Raji (cell line): ENCODE data around the gene DNAH1.

Experiments used
- POLR2A ChIP-seq: IDR thresholded peaks from 2 replicates; pipeline ENCODE4 v1.6.1; 2011; ENCODE audit warnings: low read depth, low read length, control low read depth; ENCODE audit not compliant: insufficient read depth

DNAH1 gene

DNA sequence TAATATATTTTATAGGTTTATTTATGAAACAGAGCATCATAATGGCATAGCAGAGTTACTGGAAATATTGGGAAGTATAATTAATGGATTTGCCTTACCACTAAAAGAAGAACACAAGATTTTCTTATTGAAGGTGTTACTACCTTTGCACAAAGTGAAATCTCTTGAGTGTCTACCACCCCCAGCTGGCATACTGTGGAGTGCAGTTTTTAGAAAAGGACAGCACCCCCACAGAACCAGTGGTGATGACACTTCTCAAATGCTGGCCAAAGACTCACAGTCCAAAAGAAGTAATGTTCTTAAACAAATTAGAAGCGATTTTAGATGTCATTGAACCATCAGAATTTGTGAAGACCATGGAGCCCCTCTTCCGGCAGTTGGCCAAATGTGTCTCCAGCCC, 58.1 kb downstream of the DNAH1 start:
- no peak for TF ChIP-seq POLR2A

DNA sequence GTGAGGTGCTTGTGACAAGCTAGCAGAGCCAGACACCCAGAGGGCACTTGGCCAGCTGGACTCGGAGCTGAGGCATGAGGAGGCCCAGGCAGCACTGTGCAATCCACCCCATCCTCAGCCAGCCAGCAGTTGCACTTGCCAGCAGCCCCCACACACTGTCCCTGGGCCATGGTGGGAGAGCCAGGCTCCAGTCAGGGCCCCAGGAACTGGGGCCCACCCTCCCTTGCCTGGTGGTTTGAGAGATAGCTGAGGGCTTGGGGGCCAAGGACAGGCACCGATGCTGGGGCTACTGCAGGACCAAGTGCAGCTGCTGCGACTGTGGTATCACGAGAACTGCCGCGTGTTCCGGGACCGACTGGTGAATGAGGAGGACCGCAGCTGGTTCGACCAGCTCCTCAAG, 63.5 kb downstream of the DNAH1 start:
- TF ChIP-seq POLR2A, result no peak

DNA sequence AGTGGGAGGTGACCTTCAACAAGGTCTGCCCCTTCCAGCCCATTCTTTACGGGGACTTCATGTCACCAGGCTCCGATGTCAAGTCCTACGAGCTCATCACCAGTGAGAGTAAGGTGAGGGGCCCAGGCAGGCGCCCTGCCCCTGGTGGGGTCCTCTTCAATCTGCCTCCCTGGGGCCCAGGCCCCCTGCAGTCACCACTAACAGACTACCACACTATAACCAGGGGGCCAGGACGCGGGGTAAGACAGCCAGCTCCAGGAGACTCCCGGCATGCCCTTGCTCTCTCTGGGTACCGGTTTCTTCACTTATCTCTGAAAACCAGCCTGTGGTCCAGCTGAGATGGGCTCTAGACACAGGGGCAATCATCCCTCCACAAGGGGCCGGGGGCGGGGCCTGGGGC, 63.9 kb downstream of the DNAH1 start:
- no peak for TF ChIP-seq POLR2A

DNA sequence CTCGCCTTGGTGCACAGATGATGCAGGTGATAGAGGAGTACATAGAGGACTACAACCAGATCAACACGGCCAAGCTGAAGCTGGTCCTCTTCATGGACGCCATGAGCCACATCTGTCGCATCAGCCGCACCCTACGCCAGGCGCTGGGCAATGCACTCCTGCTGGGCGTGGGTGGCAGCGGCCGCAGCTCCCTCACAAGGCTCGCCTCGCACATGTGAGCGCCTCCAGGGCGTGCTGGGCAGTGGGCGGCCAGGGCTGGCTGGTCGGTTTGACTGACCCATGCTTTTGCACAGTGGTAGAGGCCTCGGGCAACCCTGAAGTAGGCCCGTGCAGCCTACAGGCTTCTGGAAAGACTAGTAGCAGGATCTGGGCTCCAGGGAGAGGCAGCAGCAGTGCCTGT, 65.5 kb downstream of the DNAH1 start:
- TF ChIP-seq POLR2A, result no peak

DNA sequence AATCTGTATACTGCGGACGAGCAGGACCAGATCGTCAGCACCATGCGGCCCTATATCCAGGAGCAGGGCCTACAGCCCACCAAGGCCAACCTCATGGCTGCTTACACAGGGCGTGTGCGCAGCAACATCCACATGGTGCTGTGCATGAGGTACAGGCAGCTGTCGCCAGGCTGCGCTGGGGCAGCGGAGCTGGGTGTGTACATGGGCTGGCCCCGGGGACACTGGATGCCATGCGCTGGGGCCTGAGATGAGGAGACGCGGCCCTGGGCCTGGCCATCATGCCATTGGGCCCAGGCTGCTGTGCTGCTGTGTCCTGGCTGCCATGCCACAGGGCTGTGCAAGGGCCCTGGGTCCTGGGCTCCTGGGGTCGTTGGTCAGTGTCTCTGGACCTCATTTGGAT, 67.3 kb downstream of the DNAH1 start:
- 0 out of 2 replicates have a peak, but pooled peaks have one; percentile 5 for TF ChIP-seq POLR2A

DNA sequence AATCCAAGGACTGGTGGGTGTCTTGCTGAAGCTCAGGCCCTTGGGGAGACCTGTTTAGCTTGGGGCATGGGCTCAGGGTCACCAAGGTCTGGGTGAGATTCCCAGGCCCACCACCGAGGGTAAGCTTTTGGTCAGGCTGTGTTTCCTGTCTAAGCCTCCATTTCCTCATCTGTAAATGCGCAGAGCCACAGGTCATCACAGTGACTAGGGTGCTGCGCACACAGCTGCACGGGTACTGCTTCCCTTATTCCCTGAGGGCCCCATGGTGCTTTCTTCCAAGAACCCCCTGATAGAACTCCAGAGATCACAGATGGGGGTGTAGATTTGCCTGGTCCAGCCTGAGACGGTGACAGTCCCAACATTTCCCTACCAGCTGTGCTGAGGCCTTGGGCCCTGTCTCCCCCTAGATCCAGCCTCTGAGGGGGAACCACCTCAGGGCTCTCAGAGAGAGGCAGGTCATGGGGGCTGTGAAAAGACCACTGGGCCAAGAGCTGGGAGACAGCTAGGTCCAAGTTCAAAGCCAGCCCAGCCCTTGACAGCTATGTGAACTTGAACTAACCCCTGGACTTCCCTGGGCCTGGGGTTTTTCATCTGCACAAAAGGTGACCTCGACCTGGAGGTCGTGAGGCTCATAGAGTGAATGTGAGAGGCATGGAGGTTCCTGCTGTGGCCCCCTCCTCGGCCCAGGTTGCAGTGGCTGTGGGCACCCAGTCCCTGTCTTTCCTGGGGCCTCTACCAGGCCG, 68.1 kb downstream of the DNAH1 start:
- TF ChIP-seq POLR2A, result no peak

DNA sequence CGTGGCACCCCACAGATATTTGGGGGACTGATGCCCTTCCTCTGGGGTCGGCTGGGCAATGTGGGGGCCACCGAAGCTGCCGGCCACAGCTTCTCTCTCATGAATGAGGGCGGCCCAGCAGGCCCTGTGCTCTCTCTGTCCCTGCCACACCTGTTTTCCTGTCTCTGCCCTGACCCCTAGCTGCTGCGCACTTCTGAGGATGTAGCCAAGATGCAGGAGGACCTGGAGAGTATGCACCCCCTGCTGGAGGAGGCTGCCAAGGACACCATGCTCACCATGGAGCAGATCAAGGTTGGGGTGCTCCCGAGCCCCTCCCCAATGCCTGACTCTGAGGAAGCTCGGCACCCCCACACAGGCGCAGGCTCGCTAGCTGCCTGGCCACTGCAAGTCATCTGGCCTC, 69.0 kb downstream of the DNAH1 start:
- 0 out of 2 replicates have a peak, but pooled peaks have one; percentile 17 for TF ChIP-seq POLR2A

DNA sequence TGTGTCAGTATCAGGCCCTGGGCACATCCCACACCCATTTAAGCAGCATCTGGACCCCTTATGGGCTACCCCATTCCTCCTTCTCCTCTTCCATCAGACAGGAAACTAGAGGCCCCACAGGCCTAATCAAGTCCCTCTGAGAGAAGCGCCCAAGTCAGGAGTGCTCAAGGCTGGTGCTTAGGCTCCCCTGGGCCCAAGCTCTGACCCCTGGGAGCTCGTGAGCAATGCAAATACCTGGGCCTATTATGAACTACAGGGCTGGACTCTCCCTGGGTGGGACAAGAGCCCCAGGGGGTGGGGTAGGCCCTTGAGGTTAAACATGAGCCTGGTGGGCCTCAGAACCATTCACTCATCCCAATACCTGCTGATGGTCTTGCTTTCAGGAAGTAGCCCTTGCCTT, 71.4 kb downstream of the DNAH1 start:
- TF ChIP-seq POLR2A, result no peak

DNA sequence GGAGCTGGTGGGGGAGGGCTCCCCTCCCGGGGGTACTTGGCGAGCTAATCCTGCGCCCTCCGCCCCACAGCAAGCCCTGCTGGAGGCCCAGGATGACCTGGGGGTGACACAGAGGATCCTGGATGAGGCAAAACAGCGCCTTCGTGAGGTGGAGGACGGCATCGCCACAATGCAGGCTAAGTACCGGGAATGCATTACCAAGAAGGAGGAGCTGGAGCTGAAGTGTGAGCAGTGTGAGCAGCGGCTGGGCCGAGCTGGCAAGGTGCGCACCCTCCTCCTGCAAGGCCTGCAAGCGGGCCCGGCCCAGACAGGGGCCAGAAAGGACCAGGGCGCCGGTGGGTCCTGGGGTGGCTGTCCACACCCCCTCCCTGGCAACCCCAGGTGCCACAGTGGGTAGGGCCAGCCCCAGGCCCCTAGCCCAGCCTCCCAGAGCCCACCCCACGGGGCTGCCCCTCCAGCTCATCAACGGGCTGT, 72.3 kb downstream of the DNAH1 start:
- no peak for TF ChIP-seq POLR2A

DNA sequence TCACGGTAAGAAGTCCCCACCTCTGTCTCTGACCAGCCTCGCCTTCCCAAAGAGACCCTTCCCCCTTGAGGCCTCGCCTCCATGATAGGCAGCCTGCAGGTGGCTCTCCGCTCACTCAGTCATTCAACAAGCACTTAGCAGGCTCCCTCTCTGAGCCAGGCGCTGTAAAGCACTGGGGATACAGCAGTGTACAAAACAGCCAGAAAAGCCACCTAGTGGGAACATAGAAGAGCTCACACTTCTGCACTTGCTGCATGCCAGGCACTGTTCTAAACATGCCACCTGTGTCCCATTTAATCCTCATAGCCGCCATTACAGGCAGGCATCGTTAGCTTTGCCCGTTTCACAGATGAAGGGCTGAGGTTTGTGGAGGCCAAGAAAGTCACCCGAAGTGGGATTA, 72.8 kb downstream of the DNAH1 start:
- TF ChIP-seq POLR2A, result no peak

DNA sequence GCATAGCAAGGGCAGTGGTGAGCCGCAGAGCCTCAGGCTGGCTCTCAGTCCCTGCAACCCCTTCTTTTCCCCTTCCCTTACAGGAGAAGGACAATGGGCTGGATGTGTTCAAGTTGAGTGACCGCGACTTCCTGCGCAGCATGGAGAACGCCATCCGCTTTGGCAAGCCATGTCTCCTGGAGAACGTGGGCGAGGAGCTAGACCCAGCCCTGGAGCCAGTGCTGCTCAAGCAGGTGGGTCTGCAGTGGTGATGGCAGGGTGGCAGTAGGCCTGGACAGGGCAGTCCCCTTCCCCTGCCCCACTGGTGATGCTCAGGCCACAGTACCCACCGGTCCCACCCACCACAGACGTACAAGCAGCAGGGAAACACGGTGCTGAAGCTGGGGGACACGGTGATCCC, 75.0 kb downstream of the DNAH1 start:
- TF ChIP-seq POLR2A, result no peak

DNA sequence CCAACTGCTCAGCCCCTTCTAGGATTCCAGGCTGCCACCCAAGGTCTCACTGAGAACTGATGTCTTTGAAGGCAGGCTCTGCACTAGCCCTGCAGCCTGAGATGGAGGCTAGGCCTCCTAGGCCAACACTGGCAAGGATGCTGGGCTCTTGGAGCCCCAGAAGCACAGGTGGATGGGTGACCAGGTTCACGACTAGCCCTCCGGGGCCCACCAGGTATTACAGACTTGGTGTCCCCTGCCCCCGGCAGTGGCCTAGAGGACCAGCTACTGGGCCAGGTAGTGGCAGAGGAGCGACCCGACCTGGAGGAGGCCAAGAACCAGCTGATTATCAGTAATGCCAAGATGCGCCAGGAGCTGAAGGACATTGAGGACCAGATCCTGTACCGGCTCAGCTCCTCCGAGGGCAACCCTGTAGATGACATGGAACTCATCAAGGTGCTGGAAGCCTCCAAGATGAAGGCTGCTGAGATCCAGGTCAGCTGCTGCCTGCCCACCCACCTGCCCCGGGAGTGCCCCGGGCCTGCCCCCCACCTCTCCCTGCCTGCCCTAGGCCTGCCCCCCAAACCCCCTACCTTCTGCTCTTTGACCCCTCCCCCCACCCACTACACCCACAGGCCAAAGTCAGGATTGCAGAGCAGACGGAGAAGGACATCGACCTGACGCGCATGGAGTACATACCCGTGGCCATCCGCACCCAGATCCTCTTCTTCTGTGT, 76.3 kb downstream of the DNAH1 start:
- no peak for TF ChIP-seq POLR2A

DNA sequence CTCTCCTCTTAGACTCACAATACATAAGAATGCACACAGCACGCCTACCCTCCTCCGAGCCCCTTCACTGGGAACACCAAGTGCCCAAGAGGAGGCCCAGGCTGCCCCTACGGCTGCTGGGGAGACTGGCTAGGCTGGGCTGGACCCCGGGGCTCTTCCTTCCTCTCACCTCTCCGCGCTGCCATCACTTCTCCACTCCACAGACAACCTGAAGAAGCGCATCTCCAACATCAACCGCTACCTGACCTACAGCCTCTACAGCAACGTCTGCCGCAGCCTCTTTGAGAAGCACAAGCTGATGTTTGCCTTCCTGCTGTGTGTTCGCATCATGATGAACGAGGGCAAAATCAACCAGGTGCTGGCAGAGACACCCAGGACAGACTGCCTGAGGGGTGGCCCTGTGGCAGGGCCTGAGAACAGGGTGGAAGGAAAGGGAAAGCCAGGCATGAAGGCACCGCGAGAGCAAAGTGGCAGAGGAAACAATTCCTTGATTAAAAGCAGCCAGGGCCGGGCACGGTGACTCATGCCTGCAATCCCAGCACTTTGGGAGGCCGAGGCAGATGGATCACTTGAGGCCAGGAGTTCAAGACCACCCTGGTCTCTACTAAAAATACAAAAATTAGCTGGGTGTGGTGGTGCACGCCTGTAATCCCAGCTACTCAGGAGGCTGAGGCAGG, 77.2 kb downstream of the DNAH1 start:
- no peak for TF ChIP-seq POLR2A

DNA sequence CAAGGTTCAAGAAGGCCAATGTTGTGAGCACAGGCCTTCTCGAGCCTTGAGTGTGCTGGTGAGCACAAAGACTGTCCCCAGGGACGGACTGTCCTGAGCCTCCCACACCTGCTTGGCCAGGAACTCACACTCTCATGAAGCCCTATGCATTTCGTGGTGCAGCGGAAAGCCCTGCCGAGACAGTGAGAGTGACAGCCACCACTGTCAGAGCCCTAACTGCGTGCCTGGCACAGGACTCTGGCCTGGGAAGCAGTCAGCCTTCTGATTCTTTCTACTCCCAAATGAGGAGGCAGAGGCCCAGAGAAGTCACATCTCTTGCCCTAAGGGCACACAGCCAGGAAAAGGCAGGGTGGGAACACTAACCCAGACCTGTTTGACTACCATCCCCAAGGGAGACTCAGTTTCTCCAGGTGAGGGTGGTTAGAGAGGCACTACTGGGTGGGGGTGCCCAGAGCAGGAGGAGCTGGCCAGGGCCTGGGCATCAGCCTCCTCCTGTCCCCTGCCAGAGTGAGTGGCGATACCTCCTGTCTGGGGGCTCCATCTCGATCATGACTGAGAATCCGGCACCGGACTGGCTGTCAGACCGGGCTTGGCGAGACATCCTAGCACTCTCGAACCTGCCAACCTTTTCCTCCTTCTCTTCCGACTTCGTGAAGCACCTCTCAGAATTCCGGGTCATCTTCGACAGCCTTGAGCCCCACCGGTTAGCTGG, 78.0 kb downstream of the DNAH1 start:
- TF ChIP-seq POLR2A, result no peak

DNA sequence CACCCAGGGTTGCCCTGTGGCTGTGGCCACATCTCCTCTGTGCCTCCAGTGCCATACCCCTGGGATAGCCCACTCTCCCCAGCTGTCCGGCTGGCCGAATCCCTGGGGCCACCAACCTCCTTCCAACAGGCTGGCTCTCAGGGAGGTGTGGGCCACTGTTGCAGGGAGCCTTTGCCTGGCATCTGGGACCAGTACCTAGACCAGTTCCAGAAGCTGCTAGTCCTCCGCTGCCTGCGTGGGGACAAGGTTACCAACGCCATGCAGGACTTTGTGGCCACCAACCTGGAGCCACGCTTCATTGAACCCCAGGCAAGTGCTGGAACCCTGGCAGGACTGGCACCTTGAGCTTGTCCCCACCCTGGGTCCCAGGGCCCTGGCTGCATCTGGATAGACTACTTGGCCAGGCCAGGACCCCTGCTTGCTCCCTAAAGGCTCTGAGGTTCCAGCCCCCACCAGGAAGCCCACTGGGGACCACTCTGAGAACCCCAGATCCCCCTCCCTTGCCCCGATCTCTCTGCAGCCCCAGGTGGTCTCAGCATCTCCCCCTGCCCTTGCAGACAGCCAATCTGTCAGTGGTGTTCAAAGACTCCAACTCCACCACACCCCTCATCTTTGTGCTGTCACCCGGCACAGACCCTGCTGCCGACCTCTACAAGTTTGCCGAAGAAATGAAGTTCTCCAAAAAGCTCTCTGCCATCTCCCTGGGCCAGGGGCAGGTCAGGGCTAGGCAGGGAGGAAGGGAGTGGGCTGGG, 78.8 kb downstream of the DNAH1 start:
- TF ChIP-seq POLR2A, result no peak

DNA sequence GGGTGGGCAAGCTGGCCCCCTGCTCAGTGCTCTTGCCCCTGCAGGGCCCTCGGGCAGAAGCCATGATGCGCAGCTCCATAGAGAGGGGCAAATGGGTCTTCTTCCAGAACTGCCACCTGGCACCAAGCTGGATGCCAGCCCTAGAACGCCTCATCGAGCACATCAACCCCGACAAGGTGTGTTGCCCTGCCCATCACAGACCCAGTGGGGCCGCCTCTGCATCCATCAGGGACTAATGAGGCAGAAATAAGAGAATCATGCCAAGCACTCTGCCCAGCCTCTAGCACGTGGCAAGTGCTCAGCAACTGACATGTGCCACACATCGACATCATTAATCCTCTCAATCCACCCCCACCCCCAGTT, 79.4 kb downstream of the DNAH1 start:
- no peak for TF ChIP-seq POLR2A
